Gastrocnemius medialis (tissue), 4 donors: ENCODE measurements around the gene CRYGN.

Source experiments
- CTCF ChIP-seq, 5 experiments: fragments of 450-650 bp in 3 of 5; fragments of 200-600 bp in 2 of 5; sonication (generic) in 2 of 5; IDR thresholded peaks in 4 of 5; conservative IDR thresholded peaks in 1 of 5; 1 replicate in 4 of 5; 2 replicates in 1 of 5; pipeline ENCODE4 v1.5.1; 2016 to 2019; ENCODE audit warnings: antibody characterized with exemption in 5 of 5, mild to moderate bottlenecking in 3 of 5, moderate library complexity in 3 of 5
- POLR2A ChIP-seq, 2 donors: fragments of 450-650 bp; IDR thresholded peaks; one replicate each; pipeline ENCODE4 v1.6.1; 2017; ENCODE audit warnings: antibody characterized with exemption in 2 of 2, mild to moderate bottlenecking in 2 of 2, moderate library complexity in 2 of 2

GRCh38 chr7:151392002-151392401 is 47.9 kb downstream of the CRYGN start:
- TF ChIP-seq CTCF (IDR thresholded peaks at IDR 0.05 in 4 of 5, conservative IDR thresholded peaks at IDR 0.05 in 1 of 5) (no peak), POLR2A (IDR thresholded peaks at IDR 0.05) (no peak)
